Measurements from ENCODE around the gene AMPH. TPM values are rescaled to one million over a fixed set of nuclear protein-coding genes. Genes with fewer than 3 reads are reported as not detected.
"Not testable (repeated sequence)": the region's sequence is repeated elsewhere in the genome, so short reads cannot be mapped to it uniquely, and the experiment has no call there.

Gene AMPH
- total RNA-seq, 1 donor from 2014 or later = not detected

GRCh38 chr7:38358273-38358831 lies 272.8 kb downstream of the AMPH start:
- intact Hi-C loops (cut with micrococcal nuclease) = loop anchor here (1.0 kb wide), 1 partner anchor 11 kb away; no protein-coding TSS in a partner anchor

DNA sequence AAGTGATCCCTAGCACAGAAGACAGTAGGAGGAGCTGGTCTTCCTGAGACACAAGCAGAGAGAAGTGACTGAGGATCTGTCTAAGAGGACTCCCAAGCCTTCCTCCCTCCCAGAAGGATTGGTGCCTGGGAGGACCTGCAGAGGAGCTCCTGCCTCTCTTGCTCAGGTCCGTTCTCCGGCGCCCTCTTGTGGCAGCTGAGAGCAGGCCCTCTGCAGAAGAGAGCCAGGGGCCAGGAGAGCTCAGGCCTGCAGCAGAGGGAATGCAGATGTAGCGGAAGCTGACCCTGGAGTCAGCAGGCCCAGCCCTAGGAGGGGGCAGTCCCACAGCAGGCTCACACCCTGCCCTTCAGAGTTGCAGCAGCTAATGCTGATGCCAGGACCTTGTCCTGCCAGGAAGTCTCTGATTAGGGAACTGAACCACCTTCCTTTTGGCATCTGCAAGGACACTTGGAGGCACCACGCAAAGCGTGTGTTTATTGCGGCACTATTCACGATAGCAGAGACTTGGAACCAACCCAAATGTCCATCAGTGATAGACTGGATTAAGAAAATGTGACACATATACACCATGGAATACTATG lies 276.8 kb downstream of the AMPH start:
- intact Hi-C loops (cut with micrococcal nuclease) = not testable (repeated sequence)

DNA sequence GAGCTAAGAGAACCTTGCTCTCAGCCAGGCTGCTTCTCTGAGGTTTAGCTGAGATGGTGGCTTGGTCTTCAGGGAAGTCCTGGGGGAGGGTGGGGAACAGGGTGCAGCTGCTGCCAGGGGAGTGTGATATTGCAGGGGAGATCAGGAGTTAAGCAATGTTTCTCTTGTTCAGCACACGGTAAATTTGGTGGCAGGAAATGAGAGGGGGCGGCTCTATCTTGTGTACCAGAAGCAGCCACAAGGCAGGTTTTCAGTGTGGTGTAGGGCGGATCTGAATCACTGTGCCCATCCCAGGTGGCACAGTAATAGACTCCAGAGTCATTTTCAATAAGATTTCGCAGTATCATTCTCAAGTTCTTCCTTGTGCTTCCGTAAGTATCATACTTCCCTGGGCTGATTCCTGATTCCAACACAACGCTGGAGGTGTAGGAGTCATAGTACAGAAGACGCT lies 277.7 kb downstream of the AMPH start:
- intact Hi-C loops (cut with micrococcal nuclease) = not testable (repeated sequence)

DNA sequence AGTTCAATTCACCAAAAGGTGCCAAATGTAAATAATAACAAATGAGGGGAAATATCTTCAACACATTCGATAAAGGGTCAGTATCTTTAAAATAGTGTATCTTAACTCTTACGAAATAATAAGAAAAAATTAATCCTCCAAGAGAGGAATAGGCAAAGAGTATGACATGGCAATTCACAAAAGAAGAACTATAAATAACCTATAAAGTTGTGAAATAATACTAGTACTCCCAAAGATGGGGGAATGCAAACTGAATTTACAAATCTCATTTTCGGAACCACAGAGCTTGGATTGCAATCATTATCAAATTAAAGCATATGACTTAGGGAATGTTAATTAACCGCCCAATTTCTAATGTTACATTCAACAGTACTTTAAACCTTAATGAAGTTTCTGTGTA lies 279.6 kb downstream of the AMPH start:
- intact Hi-C loops (cut with micrococcal nuclease) = no loop called here

GRCh38 chr7:38350777-38351176 lies 280.4 kb downstream of the AMPH start:
- intact Hi-C loops (cut with micrococcal nuclease) = not testable (repeated sequence)

DNA sequence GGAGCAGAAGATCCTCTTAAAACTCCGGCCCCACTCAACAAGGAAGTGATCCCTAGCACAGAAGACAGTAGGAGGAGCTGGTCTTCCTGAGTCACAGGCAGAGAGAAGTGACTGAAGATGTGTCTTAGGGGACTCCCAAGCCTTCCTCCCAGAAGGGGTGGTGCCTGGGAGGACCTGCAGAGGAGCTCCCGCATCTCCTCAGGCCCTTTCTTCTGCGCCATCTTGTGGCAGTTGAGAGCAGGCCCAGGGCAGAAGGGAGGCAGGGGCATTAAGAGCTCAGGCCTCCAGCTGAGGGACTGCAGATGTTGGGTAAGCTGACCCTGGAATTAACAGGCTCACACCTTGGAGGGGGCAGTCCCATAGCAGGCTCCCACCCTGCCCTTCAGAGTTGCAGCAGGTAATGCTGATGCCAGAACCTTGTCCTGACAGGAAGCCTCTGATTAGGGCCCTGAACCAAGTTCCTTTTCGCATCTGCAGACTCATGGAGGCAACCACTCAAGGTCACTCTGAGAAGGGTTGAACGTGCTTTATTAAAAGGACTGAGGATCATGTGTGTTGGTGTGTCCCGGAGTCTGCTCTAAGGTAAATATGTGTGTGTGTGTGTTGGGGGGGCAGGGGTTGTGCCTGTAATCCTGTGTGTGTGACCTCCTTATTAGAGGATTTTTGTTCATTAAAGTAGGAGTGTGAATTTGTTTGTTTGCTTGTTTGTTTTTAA lies 281.1 kb downstream of the AMPH start:
- intact Hi-C loops (cut with micrococcal nuclease) = not testable (repeated sequence)

DNA sequence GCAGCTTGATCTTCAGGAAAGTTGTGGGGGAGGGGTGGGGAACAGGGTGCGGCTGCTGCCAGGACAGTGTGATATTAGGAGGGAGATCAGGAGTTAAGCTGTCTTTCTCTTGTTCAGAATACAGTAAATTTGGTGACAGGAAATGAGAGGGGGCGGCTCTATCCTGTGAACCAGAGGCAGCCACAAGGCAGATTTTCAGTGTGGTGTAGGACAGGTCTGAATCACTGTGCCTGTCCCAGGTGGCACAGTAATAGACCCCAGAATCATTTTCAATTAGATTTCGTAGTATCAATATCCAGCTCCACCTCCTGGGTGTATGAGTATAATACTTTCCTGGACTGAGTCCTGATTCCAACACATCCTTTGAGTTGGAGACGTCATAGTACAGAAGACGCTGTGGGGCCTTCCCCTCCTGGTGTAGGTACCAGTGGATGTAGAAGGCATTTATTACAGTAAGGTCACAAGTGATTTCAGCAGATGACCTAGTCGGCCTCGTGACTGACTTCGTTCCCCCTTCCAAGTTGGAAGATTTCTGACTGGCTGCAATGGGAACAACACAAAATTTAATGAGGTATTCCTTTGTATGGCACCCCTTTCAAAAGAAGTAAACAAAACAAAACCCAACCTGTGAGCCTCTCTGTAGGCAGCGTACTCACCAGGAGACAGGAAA lies 281.9 kb downstream of the AMPH start:
- intact Hi-C loops (cut with micrococcal nuclease) = not testable (repeated sequence)

DNA sequence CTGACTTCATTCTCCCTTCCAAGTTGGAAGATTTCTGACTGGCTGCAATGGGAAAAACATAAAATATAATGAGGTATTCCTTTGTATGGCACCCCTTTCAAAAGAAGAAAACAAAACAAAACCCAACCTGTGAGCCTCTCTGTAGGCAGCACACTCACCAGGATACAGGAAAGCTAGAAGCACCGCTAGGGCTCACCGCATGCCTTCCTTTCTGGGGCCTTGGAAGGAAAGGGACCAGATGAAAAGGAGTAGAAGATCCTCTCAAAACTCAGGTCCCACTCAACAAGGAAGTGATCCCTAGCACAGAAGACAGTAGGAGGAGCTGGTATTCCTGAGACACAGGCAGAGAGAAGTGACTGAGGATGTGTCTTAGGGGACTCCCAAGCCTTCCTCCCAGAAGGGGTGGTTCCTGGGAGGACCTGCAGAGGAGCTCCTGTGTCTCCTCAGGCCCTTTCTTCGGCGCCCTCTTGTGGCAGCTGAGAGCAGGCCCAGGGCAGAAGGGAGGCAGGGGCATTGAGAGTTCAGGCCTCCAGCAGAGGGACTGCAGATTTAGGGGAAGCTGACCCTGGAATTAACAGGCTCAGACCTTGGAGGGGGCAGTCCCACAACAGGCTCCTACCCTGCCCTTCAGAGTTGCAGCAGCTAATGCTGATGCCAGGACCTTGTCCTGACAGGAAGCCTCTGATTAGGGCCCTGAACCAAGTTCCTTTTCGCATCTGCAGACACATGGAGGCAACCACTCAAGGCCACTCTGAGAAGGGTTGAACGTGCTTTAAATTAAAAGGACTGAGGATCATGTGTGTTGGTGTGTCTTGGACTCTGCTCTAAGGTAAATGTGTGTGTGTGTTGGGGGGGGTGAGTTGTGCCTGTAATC lies 285.6 kb downstream of the AMPH start:
- intact Hi-C loops (cut with micrococcal nuclease) = loop anchor here (2.0 kb wide), 1 partner anchor 239 kb away; no protein-coding TSS in a partner anchor

GRCh38 chr7:38344741-38345140 lies 286.4 kb downstream of the AMPH start:
- intact Hi-C loops (cut with micrococcal nuclease) = loop anchor here (2.0 kb wide), 1 partner anchor 238 kb away; no protein-coding TSS in a partner anchor

- intact Hi-C loops (cut with micrococcal nuclease) = not testable (repeated sequence)
These were observed 289.0 kb downstream of the AMPH start for GRCh38 chr7:38342135-38342534.

- intact Hi-C loops (cut with micrococcal nuclease) = not testable (repeated sequence)
These were observed 289.9 kb downstream of the AMPH start for GRCh38 chr7:38341172-38341705.

GRCh38 chr7:38339953-38340819 lies 291.0 kb downstream of the AMPH start:
- intact Hi-C loops (cut with micrococcal nuclease) = loop anchor here (5.0 kb wide), 1 partner anchor 108 kb away; no protein-coding TSS in a partner anchor

DNA sequence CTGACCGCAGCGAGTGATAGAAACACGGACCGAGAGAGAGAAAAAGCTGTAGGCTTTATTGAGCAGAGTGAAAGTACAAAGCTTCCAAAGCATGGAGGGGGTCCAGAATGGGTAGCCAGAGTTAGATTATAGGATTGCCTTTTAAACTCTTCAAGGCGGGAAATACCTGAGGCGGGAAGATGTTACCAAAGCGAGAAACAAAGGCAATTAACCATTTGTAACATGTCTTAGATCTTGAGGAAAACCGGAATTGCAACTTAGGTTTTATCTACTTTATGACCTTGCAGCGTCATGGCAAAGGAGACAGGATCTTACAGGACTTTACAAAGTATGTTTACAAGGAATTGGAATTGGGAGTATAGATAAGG lies 295.0 kb downstream of the AMPH start:
- intact Hi-C loops (cut with micrococcal nuclease) = loop anchor here (5.0 kb wide), 1 partner anchor 104 kb away; no protein-coding TSS in a partner anchor

DNA sequence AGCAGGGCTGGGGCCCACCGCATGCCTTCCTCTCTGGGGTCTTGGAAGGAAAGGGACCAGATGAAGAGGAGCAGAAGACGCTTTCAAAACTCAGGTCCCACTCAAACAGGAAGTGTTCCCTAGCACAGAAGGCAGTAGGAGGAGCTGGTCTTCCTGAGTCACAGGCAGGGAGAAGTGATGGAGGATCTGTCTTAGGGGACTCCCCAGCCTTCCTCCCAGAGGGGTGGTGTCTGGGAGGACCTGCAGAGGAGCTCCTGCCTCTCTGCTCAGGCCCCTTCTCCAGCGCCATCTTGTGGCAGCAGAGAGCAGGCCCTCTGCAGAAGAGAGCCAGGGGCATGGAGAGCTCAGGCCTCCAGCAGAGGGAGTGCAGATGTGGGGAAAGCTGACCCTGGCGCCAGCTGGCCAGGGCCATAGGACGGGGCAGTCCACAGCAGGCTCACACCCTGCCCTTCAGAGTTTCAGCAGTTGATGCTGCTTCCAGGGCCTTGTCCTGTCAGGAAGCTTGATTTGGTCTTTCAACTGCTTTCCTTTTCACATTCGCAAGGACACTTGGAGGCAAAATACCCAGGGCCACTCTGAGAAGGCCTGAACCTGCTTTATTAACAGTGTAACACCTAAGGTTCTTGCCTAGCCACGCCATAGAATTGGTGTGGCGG lies 295.6 kb downstream of the AMPH start:
- intact Hi-C loops (cut with micrococcal nuclease) = loop anchor here (1.0 to 5.0 kb wide), 3 partner anchors 103 to 228 kb away; no protein-coding TSS in a partner anchor

GRCh38 chr7:38335128-38335491 lies 296.1 kb downstream of the AMPH start:
- intact Hi-C loops (cut with micrococcal nuclease) = loop anchor here (1.0 to 5.0 kb wide), 3 partner anchors 103 to 228 kb away; no protein-coding TSS in a partner anchor

GRCh38 chr7:38334163-38334562 lies 297.0 kb downstream of the AMPH start:
- intact Hi-C loops (cut with micrococcal nuclease) = no loop called here

All from T-helper 1 cell treated with Interleukin-12 subunit alpha and Interleukin-12 subunit beta and Interleukin-4 antibody, amounts not matched to agents 30 ng/mL and 1 ng/mL, for 36 hours (primary cell).